ENCODE measurements around the gene DIP2C.
"Not testable (repeated sequence)": the region's sequence is repeated elsewhere in the genome, so short reads cannot be mapped to it uniquely, and the experiment has no call there.

The DIP2C gene

GRCh38 chr10:369684-370448 is 319.6 kb downstream of the DIP2C start:
- H3K36me3 ChIP-seq (ENCODE audit: control insufficient read depth, insufficient read depth, low read length) = no peaks in the 10 kb centered on the region
- no peak overlapping the region for H3K9ac ChIP-seq (ENCODE audit: low read length)
- no peaks in the 10 kb centered on the region for H3K27me3 ChIP-seq (ENCODE audit: control insufficient read depth, insufficient read depth, low read length)
- no peak overlapping the region for H3K4me3 ChIP-seq (ENCODE audit: low read length)
- no peaks in the 10 kb centered on the region for H3K4me1 ChIP-seq (ENCODE audit: control insufficient read depth, insufficient read depth, low read length)
- H3K9me3 ChIP-seq (ENCODE audit: control insufficient read depth, low read length) = no peaks in the 10 kb centered on the region

GRCh38 chr10:369221-369683 is 320.2 kb downstream of the DIP2C start:
- no peaks in the 10 kb centered on the region for H3K36me3 ChIP-seq (ENCODE audit: control insufficient read depth, insufficient read depth, low read length)
- no peaks in the 10 kb centered on the region for H3K4me1 ChIP-seq (ENCODE audit: control insufficient read depth, insufficient read depth, low read length)
- no peak overlapping the region for H3K9ac ChIP-seq (ENCODE audit: low read length)
- no peaks in the 10 kb centered on the region for H3K27me3 ChIP-seq (ENCODE audit: control insufficient read depth, insufficient read depth, low read length)
- H3K9me3 ChIP-seq (ENCODE audit: control insufficient read depth, low read length) = no peaks in the 10 kb centered on the region
- H3K4me3 ChIP-seq (ENCODE audit: low read length) = no peak overlapping the region

DNA sequence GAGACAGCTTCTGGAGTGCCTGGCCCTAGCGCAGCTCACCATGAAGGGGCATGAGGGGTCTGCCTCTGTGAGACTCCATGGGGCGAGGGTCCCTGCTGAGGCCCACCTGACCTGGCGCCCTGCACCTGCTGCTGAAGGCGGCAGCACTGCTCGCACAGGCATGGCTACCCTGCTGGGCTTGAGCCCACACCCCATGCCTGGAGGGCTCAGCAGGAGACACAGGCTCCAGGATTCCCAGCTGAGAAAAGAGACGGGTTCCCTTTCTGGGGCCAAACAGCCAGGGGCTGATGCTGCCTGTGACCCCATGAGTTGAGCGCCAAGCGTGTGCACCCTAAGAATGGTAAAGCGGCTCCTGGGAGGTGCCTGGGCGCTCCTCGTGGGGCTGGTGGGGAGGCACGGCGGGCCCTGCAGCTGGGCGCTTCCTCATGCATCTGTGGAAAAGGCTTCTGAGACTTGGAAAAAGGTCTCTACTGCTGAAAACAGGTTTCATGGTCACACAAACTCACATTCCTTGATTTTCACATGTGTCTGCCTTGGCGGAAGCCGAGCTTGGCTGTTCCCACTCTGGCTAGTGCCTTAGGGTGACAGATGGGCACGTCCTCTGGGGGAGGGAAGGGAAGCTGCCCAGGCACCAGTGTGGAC is 320.8 kb downstream of the DIP2C start:
- H3K4me1 ChIP-seq (ENCODE audit: control insufficient read depth, insufficient read depth, low read length) = no peaks in the 10 kb centered on the region
- no peaks in the 10 kb centered on the region for H3K36me3 ChIP-seq (ENCODE audit: control insufficient read depth, insufficient read depth, low read length)
- no peaks in the 10 kb centered on the region for H3K9me3 ChIP-seq (ENCODE audit: control insufficient read depth, low read length)
- no peak overlapping the region for H3K9ac ChIP-seq (ENCODE audit: low read length)
- no peak overlapping the region for H3K4me3 ChIP-seq (ENCODE audit: low read length)
- H3K27me3 ChIP-seq (ENCODE audit: control insufficient read depth, insufficient read depth, low read length) = no peaks in the 10 kb centered on the region

DNA sequence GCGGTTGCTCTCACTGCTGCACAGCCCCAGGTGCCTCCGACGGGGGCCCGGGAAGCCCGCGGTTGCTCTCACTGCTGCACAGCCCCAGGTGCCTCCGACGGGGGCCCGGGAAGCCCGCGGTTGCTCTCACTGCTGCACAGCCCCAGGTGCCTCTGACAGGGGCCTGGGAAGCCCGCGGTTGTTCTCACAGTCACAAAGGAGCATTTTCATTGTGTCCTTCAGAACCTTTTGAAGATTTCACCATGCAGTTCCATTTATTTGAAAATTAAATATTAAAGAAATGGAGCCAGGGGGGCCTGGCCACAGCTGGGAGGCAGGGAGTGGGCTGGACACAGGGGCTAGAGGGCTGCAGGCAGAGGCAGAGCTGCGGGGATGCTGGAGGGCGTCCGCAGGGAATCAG is 321.4 kb downstream of the DIP2C start:
- H3K9ac ChIP-seq (ENCODE audit: low read length); H3K4me3 ChIP-seq (ENCODE audit: low read length); H3K9me3 ChIP-seq (ENCODE audit: control insufficient read depth, low read length); H3K27me3 ChIP-seq (ENCODE audit: control insufficient read depth, insufficient read depth, low read length); H3K4me1 ChIP-seq (ENCODE audit: control insufficient read depth, insufficient read depth, low read length); H3K36me3 ChIP-seq (ENCODE audit: control insufficient read depth, insufficient read depth, low read length): not testable (repeated sequence)

DNA sequence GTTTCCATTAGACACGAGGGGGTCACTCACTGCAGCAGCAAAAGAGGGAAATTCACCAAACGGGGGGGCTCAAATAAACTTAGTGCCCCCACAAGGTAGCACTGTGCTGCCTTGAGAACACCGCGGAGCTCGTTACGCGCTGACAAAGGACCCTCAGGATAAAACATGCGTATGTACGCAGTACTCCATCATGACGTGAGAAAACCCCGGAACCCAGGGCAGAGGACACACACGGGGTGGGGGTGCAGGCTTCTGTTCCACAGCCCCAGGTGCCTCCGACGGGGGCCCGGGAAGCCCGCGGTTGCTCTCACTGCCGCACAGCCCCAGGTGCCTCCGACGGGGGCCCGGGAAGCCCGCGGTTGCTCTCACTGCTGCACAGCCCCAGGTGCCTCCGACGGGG is 321.8 kb downstream of the DIP2C start:
- Histone ChIP-seq H3K9ac (ENCODE audit: low read length) (no peak overlapping the region), H3K4me3 (ENCODE audit: low read length) (no peak overlapping the region), H3K36me3 (ENCODE audit: control insufficient read depth, insufficient read depth, low read length) (no peaks in the 10 kb centered on the region), H3K27me3 (ENCODE audit: control insufficient read depth, insufficient read depth, low read length) (no peaks in the 10 kb centered on the region), H3K9me3 (ENCODE audit: control insufficient read depth, low read length) (no peaks in the 10 kb centered on the region), H3K4me1 (ENCODE audit: control insufficient read depth, insufficient read depth, low read length) (no peaks in the 10 kb centered on the region)

DNA sequence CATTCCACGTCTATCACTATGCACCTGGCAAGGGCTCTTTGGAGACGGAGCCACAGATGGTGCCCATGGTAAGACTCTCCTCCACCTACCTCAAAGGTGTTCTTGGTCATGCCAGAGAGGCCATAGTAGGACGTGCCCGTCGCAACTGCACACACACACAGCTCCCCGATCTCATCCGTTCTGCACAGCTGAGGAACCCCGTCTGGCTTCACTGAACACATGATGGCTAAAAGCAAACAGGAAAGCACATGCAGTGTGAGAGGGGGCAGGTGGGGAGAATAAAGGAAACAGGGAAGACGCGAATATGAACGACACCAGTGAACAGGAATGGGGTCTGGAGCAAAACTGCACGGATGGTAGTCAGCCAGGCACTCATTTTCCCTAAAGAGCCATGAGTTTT is 323.3 kb downstream of the DIP2C start:
- H3K36me3 ChIP-seq (ENCODE audit: control insufficient read depth, insufficient read depth, low read length) = no peaks in the 10 kb centered on the region
- H3K4me3 ChIP-seq (ENCODE audit: low read length) = no peak overlapping the region
- no peaks in the 10 kb centered on the region for H3K4me1 ChIP-seq (ENCODE audit: control insufficient read depth, insufficient read depth, low read length)
- H3K9ac ChIP-seq (ENCODE audit: low read length) = no peak overlapping the region
- no peaks in the 10 kb centered on the region for H3K9me3 ChIP-seq (ENCODE audit: control insufficient read depth, low read length)
- no peaks in the 10 kb centered on the region for H3K27me3 ChIP-seq (ENCODE audit: control insufficient read depth, insufficient read depth, low read length)

DNA sequence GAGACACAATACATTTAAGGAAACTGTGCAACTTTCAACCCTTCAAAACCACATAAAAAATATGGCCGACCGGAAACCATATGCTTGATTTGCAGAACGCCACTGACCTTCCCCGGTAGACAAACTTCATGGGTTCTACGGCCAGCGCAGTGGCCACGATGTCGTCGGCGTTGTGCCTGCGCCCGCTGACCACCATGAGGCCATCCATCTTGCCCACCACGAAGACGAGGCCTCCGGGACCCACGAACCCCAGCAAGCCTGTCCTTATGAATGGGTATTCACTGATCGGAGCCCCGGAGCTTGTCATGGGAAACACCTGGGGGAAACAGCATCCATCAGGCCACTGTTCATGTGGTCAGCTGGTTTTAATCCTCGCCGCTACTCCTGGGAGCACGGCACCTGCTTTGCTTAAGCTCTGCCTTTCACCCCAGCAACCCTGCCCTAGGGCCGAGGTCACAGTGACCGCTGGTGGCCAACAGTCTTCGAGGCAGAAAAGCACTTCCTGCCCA is 325.1 kb downstream of the DIP2C start:
- H3K4me1 ChIP-seq (ENCODE audit: control insufficient read depth, insufficient read depth, low read length) = no peaks in the 10 kb centered on the region
- H3K9ac ChIP-seq (ENCODE audit: low read length) = no peak overlapping the region
- H3K36me3 ChIP-seq (ENCODE audit: control insufficient read depth, insufficient read depth, low read length) = no peaks in the 10 kb centered on the region
- no peak overlapping the region for H3K4me3 ChIP-seq (ENCODE audit: low read length)
- H3K27me3 ChIP-seq (ENCODE audit: control insufficient read depth, insufficient read depth, low read length) = no peaks in the 10 kb centered on the region
- no peaks in the 10 kb centered on the region for H3K9me3 ChIP-seq (ENCODE audit: control insufficient read depth, low read length)

GRCh38 chr10:363152-363551 is 326.3 kb downstream of the DIP2C start:
- H3K4me1 ChIP-seq (ENCODE audit: control insufficient read depth, insufficient read depth, low read length) = no peaks in the 10 kb centered on the region
- no peaks in the 10 kb centered on the region for H3K27me3 ChIP-seq (ENCODE audit: control insufficient read depth, insufficient read depth, low read length)
- H3K36me3 ChIP-seq (ENCODE audit: control insufficient read depth, insufficient read depth, low read length) = no peaks in the 10 kb centered on the region
- no peaks in the 10 kb centered on the region for H3K9me3 ChIP-seq (ENCODE audit: control insufficient read depth, low read length)
- no peak overlapping the region for H3K9ac ChIP-seq (ENCODE audit: low read length)
- H3K4me3 ChIP-seq (ENCODE audit: low read length) = no peak overlapping the region

DNA sequence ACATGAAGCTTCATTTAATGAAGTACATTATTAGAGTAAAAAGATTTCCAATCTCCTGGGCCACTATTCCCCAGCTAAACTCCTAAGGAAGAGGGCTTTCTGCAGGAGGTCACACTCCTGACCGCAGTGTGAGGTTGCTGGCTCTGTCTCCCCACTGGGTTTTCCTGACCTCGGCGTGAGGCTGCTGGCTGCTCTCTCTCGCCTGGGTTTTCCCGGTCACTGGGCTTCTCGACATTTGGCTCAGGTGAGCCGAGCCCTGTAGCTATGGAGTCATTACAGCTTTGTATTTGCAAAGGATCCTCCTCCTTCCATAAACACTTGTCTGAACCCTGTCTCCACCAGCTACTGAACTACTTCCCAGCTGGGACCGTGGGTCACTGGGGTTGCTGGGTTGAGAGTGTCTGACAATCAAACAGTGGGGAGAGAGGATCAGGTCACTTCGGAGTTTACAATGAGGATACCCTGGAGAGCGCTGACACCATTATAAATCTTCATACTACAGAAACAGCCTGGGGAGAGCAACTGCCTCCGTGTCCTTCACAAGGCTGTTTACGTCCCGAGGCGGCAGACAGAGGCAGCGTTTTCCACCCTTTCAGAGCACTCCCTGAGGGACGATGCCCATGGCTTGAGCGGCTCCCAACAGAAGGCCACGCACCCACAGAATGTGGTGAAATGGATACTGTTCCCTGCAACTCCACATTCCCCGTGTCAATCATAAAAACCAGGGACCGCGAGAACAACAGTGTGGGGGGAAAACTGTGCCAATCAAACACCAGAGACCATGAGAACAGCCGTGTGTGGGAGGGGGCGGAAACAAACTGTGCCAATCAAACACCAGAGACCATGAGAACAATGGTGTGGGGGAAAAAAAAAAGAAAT is 328.0 kb downstream of the DIP2C start:
- H3K36me3 ChIP-seq (ENCODE audit: control insufficient read depth, insufficient read depth, low read length) = no peaks in the 10 kb centered on the region
- no peak overlapping the region for H3K4me3 ChIP-seq (ENCODE audit: low read length)
- H3K9me3 ChIP-seq (ENCODE audit: control insufficient read depth, low read length) = no peaks in the 10 kb centered on the region
- no peaks in the 10 kb centered on the region for H3K4me1 ChIP-seq (ENCODE audit: control insufficient read depth, insufficient read depth, low read length)
- no peaks in the 10 kb centered on the region for H3K27me3 ChIP-seq (ENCODE audit: control insufficient read depth, insufficient read depth, low read length)
- no peak overlapping the region for H3K9ac ChIP-seq (ENCODE audit: low read length)

GRCh38 chr10:360653-361052 is 328.8 kb downstream of the DIP2C start:
- H3K36me3 ChIP-seq (ENCODE audit: control insufficient read depth, insufficient read depth, low read length) = no peaks in the 10 kb centered on the region

DNA sequence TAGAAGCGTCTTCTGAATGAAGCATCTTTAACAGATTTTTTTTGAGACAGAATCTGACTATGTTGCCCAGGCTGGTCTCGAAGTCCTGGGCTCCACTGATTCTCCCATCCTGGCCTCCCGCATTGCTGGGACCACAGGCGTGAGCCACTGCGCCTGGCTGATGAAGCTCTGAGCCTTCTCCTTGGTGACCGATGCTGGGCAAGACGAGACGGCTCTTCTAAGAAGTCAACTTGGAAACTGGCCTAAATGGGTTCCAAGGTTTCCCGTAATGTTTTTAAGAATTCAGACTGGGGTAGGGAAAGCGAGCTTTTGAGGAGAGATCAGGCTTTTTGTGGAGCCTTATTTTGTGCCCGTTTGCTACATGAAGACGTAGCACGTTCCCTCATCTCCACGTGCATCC is 329.7 kb downstream of the DIP2C start:
- no peak overlapping the region for H3K4me3 ChIP-seq (ENCODE audit: low read length)

More at GRCh38 chr10:360653-361052, 328.8 kb downstream of the DIP2C start:
- no peak overlapping the region for H3K4me3 ChIP-seq (ENCODE audit: low read length)
- no peaks in the 10 kb centered on the region for H3K27me3 ChIP-seq (ENCODE audit: control insufficient read depth, insufficient read depth, low read length)
- no peaks in the 10 kb centered on the region for H3K9me3 ChIP-seq (ENCODE audit: control insufficient read depth, low read length)
- no peaks in the 10 kb centered on the region for H3K4me1 ChIP-seq (ENCODE audit: control insufficient read depth, insufficient read depth, low read length)
- H3K9ac ChIP-seq (ENCODE audit: low read length) = no peak overlapping the region

DNA sequence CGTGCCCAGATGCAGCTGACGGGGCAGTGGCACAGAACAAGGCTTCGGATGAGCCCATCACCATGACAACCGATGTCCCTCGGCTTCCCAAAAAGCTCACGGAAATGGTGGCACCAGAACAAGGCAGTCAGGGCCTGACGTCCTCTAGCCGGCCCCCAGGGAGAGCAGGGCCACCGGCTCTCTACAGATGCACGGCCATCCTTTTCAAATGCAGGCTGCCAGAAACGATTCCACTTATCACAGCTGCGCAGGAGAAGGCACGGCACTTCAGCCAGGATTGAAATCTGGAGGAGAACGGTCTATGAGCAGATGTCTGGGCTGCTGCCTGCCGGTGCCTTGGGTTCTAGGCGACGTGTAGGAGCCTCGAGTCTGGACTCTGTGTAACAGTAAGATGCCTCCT is 330.4 kb downstream of the DIP2C start:
- Histone ChIP-seq H3K4me1 (ENCODE audit: control insufficient read depth, insufficient read depth, low read length) (no peaks in the 10 kb centered on the region), H3K36me3 (ENCODE audit: control insufficient read depth, insufficient read depth, low read length) (no peaks in the 10 kb centered on the region), H3K9ac (ENCODE audit: low read length) (no peak overlapping the region), H3K9me3 (ENCODE audit: control insufficient read depth, low read length) (no peaks in the 10 kb centered on the region), H3K27me3 (ENCODE audit: control insufficient read depth, insufficient read depth, low read length) (no peaks in the 10 kb centered on the region), H3K4me3 (ENCODE audit: low read length) (no peak overlapping the region)

More for the DNA sequence above, 329.7 kb downstream of the DIP2C start:
- no peaks in the 10 kb centered on the region for H3K27me3 ChIP-seq (ENCODE audit: control insufficient read depth, insufficient read depth, low read length)
- no peaks in the 10 kb centered on the region for H3K9me3 ChIP-seq (ENCODE audit: control insufficient read depth, low read length)
- no peak overlapping the region for H3K9ac ChIP-seq (ENCODE audit: low read length)
- H3K36me3 ChIP-seq (ENCODE audit: control insufficient read depth, insufficient read depth, low read length) = no peaks in the 10 kb centered on the region
- no peaks in the 10 kb centered on the region for H3K4me1 ChIP-seq (ENCODE audit: control insufficient read depth, insufficient read depth, low read length)

All from mucosa of stomach (tissue), 1 donor.